Stomach (tissue), 4 donors: ENCODE results near the gene PDE8A.

Source experiments
- CTCF ChIP-seq, 7 experiments: fragments of 450-650 bp in 4 of 7; fragments of 200-600 bp in 3 of 7; sonication (generic) in 3 of 7; IDR thresholded peaks; one replicate each; pipeline ENCODE4 v1.5.1; 2016 to 2019; ENCODE audit warnings: antibody characterized with exemption in 7 of 7, control low read depth in 2 of 7, mild to moderate bottlenecking in 1 of 7
- EP300 ChIP-seq: sonication (generic); formaldehyde crosslinking; IDR thresholded peaks from one replicate; pipeline ENCODE4 v1.6.1; 2017; ENCODE audit warnings: antibody characterized with exemption
- POLR2A ChIP-seq, 4 donors: fragments of 450-650 bp; IDR thresholded peaks; one replicate each; pipeline ENCODE4 v1.6.1; 2016; ENCODE audit warnings: antibody characterized with exemption in 4 of 4, control low read depth in 2 of 4, mild to moderate bottlenecking in 1 of 4, moderate library complexity in 1 of 4
- POLR2AphosphoS5 ChIP-seq, 3 donors: sonication (generic); formaldehyde crosslinking; IDR thresholded peaks; one replicate each; pipeline ENCODE4 v1.6.1; 2016; ENCODE audit warnings: antibody characterized with exemption in 3 of 3

- TF ChIP-seq CTCF (IDR thresholded peaks at IDR 0.05) (no peak), POLR2A (IDR thresholded peaks at IDR 0.05) (no peak), POLR2AphosphoS5 (IDR thresholded peaks at IDR 0.05) (no peak), EP300 (no peak)
Measured at GRCh38 chr15:84942456-84942855, 39.2 kb upstream of the PDE8A start.
